ENCODE data around the gene CARM1. TPM values are rescaled to one million over a fixed set of nuclear protein-coding genes. Genes with fewer than 3 reads are reported as not detected.

The CARM1 gene
- total and polyA plus RNA-seq, 2 of the 13 experiments (the other 11 are each of a cell fraction or from before 2014, with no cell fraction given): 27.6 to 55.8 TPM

DNA sequence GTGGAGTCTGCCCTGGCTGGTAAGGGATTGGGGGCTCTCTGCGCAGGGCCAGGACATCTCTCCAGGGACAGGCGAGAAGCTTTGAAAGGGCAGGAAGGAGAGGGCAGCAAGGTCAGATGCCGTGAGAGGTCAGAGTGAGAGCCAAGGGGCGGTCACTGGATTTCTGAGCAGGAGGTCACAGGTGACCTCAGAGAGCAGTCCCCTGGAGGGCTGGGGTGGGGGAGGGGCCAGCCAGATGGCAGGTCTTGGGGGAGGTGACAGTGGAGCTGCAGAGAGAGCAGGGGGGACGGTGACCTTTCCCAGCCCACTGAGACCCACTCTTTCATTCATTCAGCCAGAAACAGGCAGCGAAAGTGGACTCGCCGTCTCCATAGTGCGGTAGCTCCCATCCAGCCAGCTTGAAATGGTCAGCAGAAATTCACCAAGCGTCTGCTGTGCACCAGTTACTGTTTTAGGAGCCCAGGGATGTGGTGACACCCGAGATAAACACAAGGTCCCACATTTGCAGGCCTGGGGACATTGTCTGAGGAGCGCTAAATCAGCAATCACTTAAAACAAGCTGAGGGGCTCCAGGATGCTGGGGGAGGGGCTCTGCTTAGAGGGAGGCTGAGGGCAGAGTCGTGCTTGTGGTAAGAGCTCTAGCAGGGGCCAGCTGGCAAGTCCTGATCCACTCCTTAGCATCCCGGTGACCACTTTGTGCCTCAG is 10.2 kb downstream of the CARM1 start (continued):
- TF ChIP-seq NPAS2 (CRISPR knock-in tag; IDR thresholded peaks at IDR 0.05; ENCODE audit: borderline replicate concordance) (no peak), ZNF441 (CRISPR knock-in tag; IDR thresholded peaks at IDR 0.05; ENCODE audit: borderline replicate concordance) (no peak), NR2F6 (IDR thresholded peaks at IDR 0.05) (peak; percentile 84), NR2F6 (CRISPR knock-in tag; IDR thresholded peaks at IDR 0.05) (peak; percentile 74), RCOR2 (CRISPR knock-in tag; IDR thresholded peaks at IDR 0.05) (no peak), RXRA (CRISPR knock-in tag; IDR thresholded peaks at IDR 0.05) (peak; percentile 57; the same call in 1 of the 2 replicates), RFXAP (CRISPR knock-in tag; IDR thresholded peaks at IDR 0.05; ENCODE audit: borderline replicate concordance) (no peak), NR2C2 (CRISPR knock-in tag; IDR thresholded peaks at IDR 0.05; ENCODE audit: borderline replicate concordance) (peak; percentile 68), NR2F2 (IDR thresholded peaks at IDR 0.05; ENCODE audit: borderline replicate concordance, low read depth) (peak; percentile 84), ESRRA (CRISPR knock-in tag; IDR thresholded peaks at IDR 0.05; ENCODE audit: low read depth) (peak; percentile 68; the same call in 1 of the 2 replicates), KDM4B (CRISPR knock-in tag; IDR thresholded peaks at IDR 0.05) (no peak), XBP1 (CRISPR knock-in tag; IDR thresholded peaks at IDR 0.05) (no peak), NFYB (CRISPR knock-in tag; IDR thresholded peaks at IDR 0.05) (no peak), GATAD2A (CRISPR knock-in tag; IDR thresholded peaks at IDR 0.05) (0 out of 2 replicates have a peak, but pooled peaks have one; percentile 12), RARA (CRISPR knock-in tag; IDR thresholded peaks at IDR 0.05) (peak; percentile 83), SNAPC2 (CRISPR knock-in tag; IDR thresholded peaks at IDR 0.05) (no peak), MTA1 (CRISPR knock-in tag; IDR thresholded peaks at IDR 0.05; ENCODE audit: borderline replicate concordance) (peak; percentile 71; the same call in 1 of the 2 replicates), NFE2L1 (CRISPR knock-in tag; IDR thresholded peaks at IDR 0.05; ENCODE audit: borderline replicate concordance) (no peak), MAFF (IDR thresholded peaks at IDR 0.05; ENCODE audit: low read depth, low read length) (no peak)
- TF ChIP-seq, protein P1, sequence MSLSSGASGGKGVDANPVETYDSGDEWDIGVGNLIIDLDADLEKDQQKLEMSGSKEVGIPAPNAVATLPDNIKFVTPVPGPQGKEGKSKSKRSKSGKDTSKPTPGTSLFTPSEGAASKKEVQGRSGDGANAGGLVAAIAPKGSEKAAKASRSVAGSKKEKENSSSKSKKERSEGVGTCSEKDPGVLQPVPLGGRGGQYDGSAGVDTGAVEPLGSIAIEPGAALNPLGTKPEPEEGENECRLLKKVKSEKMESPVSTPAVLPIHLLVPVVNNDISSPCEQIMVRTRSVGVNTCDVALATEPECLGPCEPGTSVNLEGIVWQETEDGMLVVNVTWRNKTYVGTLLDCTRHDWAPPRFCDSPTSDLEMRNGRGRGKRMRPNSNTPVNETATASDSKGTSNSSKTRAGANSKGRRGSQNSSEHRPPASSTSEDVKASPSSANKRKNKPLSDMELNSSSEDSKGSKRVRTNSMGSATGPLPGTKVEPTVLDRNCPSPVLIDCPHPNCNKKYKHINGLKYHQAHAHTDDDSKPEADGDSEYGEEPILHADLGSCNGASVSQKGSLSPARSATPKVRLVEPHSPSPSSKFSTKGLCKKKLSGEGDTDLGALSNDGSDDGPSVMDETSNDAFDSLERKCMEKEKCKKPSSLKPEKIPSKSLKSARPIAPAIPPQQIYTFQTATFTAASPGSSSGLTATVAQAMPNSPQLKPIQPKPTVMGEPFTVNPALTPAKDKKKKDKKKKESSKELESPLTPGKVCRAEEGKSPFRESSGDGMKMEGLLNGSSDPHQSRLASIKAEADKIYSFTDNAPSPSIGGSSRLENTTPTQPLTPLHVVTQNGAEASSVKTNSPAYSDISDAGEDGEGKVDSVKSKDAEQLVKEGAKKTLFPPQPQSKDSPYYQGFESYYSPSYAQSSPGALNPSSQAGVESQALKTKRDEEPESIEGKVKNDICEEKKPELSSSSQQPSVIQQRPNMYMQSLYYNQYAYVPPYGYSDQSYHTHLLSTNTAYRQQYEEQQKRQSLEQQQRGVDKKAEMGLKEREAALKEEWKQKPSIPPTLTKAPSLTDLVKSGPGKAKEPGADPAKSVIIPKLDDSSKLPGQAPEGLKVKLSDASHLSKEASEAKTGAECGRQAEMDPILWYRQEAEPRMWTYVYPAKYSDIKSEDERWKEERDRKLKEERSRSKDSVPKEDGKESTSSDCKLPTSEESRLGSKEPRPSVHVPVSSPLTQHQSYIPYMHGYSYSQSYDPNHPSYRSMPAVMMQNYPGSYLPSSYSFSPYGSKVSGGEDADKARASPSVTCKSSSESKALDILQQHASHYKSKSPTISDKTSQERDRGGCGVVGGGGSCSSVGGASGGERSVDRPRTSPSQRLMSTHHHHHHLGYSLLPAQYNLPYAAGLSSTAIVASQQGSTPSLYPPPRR (CRISPR knock-in tag; IDR thresholded peaks at IDR 0.05; ENCODE audit: borderline replicate concordance): 0 out of 2 replicates have a peak, but pooled peaks have one; percentile 24
- TF ChIP-seq, protein P2, sequence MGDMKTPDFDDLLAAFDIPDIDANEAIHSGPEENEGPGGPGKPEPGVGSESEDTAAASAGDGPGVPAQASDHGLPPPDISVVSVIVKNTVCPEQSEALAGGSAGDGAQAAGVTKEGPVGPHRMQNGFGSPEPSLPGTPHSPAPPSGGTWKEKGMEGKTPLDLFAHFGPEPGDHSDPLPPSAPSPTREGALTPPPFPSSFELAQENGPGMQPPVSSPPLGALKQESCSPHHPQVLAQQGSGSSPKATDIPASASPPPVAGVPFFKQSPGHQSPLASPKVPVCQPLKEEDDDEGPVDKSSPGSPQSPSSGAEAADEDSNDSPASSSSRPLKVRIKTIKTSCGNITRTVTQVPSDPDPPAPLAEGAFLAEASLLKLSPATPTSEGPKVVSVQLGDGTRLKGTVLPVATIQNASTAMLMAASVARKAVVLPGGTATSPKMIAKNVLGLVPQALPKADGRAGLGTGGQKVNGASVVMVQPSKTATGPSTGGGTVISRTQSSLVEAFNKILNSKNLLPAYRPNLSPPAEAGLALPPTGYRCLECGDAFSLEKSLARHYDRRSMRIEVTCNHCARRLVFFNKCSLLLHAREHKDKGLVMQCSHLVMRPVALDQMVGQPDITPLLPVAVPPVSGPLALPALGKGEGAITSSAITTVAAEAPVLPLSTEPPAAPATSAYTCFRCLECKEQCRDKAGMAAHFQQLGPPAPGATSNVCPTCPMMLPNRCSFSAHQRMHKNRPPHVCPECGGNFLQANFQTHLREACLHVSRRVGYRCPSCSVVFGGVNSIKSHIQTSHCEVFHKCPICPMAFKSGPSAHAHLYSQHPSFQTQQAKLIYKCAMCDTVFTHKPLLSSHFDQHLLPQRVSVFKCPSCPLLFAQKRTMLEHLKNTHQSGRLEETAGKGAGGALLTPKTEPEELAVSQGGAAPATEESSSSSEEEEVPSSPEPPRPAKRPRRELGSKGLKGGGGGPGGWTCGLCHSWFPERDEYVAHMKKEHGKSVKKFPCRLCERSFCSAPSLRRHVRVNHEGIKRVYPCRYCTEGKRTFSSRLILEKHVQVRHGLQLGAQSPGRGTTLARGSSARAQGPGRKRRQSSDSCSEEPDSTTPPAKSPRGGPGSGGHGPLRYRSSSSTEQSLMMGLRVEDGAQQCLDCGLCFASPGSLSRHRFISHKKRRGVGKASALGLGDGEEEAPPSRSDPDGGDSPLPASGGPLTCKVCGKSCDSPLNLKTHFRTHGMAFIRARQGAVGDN (CRISPR knock-in tag; IDR thresholded peaks at IDR 0.05): peak; percentile 56
